ENCODE data around the gene CUX1.

GRCh38 chr7:102210787-102211186, 393.4 kb downstream of the CUX1 start:
- TF ChIP-seq CTCF (IDR thresholded peaks at IDR 0.05), result no peak
- no peak for TF ChIP-seq POLR2AphosphoS5 (IDR thresholded peaks at IDR 0.05)
- no peak for TF ChIP-seq POLR2A (IDR thresholded peaks at IDR 0.05)

Measured in breast epithelium (tissue), 3 donors.